Endothelial cell of hepatic sinusoid (primary cell): ENCODE results near the gene BAZ2B.

Experiments
- in situ Hi-C: cut with HindIII; loops from 2 replicates; pipeline ENCODE4 v1.10.0; 2017; ENCODE audit warnings: low sequenced_read_pairs

The BAZ2B gene

GRCh38 chr2:159279700-159280099 lies 336.6 kb downstream of the BAZ2B start:
- in situ Hi-C loops: loop anchor here (5.0 kb wide), 1 partner anchor 38 kb away; no protein-coding TSS in a partner anchor

DNA sequence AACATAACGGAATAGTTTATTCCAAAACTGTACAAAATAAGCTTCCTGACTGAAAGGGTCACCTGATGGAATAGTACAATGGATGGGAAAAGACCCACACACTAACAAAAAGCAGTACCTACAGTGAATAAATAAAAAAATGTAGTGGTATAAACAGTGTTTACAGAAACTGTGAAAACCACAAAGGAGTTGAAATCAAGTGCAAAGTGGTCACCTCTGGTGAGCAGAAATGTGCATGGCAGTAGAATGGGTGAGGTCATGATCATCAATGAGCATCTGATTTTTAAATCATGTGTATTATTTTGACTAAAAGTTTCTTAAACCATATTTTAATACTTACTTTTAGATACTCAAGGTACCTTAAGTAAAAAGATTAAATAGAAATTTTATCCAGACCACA lies 341.2 kb downstream of the BAZ2B start:
- in situ Hi-C loops: loop anchor here (5.0 kb wide), 1 partner anchor 42 kb away; no protein-coding TSS in a partner anchor

- in situ Hi-C loops: no loop called here
Measured at GRCh38 chr2:159272156-159272555, 344.2 kb downstream of the BAZ2B start.

DNA sequence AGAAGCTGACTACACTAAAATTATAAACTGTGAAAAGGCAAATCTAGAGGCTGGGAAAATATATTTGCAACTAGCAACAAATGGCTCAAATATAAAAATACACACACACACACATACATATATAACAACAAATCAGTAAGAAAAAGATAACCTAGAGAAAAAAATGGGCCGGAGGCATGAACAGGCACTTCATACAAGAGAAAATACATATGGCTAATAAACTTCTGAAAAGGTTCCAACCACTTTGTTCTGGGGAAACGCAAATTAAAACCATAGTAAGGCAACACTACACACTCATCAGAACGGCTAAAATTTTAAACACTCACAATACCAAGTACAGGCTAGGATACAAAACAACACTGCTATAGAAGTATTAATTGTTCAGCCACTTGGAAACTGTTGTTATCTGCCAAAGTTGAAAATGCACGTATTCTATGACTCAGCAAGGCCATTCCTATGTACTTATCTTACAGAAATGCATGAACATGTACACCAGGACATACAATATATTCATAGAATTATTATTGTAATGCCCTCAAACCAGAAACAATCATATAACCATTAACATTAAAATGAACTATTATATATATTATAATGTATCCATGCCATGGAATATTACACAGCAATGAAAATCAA lies 345.5 kb downstream of the BAZ2B start:
- in situ Hi-C loops: no loop called here
